ENCODE measurements around the gene FBXL16.

The FBXL16 gene

DNA sequence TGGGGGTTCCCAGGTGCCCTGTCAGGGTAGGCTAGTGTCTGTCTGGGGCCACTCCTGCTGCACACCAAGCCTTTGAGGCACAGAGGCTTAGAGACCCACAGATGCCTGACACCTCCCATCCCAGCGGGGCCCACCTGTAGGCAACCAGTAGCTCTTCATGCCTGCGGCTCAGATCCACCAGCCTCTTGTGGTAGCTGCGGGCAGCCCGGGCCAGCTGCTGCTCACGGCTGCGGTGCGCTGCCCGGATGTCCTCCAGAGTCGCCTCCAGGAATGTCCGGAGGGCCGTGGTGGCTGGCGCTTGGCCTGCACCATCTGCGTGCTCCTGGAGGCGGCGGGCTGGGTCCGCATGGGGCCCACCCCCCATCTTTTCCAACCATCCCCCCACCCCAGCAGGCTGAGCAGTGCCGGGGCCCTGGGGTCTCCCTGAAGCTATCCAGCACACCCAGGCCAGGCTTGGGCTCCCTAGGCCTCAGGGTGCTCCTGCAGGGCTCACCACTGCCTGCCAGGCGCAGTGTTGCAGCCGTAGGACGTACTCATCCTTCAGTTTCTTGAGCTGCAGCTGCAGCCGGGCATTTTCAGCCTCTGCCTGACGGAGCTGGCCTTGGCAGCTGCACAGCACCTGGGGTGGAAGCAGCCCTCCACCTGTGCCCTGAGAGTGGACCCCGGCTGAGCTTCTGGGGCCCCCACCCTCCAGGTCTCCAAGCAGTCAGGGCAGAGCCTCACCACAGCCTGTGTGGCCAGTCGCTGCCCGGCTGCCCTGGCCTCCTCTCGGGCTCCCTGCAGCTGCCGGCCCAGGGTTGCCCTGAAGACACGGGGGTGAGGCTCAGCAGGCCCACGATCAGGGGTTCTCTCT lies 18.8 kb upstream of the FBXL16 start:
- FAIRE-seq (no peak), DNase-seq (ENCODE audit: low spot score) (no peak)

DNA sequence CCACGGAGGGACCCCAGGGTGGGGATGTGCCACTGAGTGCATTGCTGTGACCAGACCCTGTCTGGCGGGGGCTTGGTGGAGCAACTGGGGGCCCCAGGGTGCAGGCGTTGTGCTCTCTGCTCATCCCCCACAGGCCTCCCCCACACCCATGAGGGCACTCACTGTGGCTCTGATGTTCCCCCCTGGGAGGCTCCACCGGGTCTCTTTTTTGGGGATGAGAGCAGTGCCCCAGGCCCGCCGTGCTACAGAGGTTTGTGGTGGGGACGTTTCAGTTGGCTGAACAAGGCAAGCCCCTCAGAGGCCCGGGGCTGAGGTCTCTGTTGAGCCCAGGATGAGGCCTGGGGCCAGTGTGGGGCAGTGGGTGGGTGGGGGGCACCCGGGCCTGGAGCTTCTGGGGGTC lies 18.1 kb upstream of the FBXL16 start:
- FAIRE-seq (no peak), DNase-seq (ENCODE audit: low spot score) (no peak)

DNA sequence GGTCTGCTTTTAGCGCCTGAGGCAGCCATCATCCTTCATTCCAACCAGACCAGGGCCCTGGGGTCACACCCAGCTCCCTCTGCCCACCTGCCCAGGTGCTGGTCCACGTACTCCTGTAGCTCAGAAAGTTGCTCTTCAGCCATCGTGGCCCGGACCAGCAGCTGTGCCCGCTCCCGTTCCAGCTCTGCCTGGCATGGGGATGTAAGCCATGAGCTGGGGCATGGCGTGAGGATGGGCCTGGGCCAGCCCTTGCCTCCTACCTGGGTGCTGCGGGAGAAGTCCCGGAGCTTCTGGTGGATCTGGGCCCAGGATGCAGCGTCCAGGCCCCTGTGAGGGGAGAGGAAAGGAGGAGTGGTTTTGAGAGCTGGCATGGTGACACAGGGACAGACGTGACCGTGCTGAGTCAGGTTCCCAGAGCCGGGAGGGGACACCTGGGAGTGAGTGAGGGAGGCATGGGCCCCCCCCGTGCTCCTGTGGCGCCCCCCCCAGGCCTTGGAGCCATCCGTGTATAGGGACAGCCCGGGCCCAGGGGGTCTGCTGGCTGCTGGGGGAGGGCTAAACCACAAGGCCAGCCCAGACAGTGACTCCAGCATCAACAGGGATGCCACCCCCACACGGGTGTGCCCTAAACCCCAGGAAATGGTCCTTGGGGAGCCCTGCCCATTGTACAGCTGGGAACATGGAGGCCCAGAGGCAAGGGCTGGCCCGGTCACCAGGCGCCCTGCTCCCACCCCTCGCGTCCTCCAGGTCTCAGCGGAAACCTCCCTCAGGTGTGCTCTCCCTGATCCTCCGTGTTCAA lies 17.4 kb upstream of the FBXL16 start:
- no peak for FAIRE-seq
- DNase-seq (ENCODE audit: low spot score), result no peak

DNA sequence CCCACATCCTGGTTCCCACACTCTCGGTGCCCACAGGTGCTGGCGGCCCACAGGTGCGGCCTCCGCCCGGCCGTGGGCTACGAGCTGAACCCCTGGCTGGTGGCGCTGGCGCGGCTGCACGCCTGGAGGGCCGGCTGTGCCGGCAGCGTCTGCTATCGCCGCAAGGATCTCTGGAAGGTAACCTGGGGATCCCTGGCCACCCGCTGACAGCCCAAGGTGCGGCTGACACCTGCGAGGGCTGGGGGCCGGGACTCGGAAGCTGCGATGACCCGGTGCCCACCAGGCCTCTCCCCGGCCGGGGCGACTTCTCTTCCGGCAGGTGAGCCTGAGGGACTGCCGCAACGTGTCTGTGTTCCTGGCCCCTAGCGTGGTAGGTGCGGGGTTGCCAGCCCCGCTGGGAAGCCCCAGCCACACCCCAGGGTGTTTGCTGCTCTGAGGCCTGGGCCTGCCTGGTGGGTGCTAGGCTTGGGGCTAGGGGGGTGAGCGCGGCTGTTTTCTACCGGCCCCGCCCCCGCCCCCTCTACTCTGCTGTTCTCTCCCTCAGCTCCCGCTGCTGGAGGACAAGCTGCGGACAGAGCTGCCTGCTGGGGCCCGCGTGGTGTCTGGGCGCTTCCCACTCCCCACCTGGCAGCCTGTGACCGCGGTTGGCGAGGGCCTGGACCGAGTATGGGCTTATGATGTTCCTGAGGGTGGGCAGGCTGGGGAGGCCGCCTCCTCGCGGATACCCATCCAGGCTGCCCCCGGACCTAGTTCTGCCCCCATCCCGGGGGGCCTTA lies 16.4 kb upstream of the FBXL16 start:
- DNase-seq (ENCODE audit: low spot score) (no peak), FAIRE-seq (peak; percentile 17)

DNA sequence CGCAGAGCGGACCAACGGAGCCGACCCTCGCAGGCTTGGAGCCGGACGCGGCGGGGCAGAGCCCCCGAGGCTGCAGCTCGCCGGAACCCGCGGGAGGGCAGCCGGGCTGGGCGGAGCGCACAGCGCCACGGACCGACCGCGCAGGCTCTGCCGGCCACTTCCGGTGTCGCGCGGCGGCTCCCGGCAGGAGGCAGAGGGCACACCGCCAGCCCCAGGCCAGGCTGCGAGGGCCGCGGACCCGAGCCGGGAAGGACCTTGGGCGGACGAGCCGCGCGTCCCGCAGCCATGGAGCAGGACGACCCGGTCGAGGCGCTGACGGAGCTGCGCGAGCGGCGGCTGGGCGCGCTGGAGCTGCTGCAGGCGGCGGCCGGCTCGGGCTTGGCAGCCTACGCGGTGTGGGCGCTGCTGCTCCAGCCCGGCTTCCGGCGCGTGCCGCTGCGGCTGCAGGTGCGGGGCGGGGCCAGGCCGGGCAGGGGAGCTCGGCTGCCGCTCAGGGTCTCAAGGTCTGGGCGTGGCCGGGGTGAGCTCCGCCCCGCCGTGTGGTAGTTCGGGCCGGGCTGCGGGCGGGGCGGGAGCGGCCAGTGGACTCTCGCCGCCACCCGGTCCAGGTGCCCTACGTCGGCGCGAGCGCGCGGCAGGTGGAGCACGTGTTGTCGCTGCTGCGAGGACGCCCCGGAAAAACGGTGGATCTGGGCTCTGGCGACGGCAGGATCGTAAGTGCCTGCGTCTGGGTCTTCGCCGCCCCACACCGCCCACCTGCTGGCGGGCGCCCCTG lies 15.6 kb upstream of the FBXL16 start, which contains the start of gene ANTKMT:
Gene ANTKMT, plus strand, starts transcription at position 157 of the 775 bp plus-strand sequence. Its CDS starts 129 bp downstream, at position 286.
- FAIRE-seq (peak; percentile 91), DNase-seq (ENCODE audit: low spot score) (peak; percentile 93)

DNA sequence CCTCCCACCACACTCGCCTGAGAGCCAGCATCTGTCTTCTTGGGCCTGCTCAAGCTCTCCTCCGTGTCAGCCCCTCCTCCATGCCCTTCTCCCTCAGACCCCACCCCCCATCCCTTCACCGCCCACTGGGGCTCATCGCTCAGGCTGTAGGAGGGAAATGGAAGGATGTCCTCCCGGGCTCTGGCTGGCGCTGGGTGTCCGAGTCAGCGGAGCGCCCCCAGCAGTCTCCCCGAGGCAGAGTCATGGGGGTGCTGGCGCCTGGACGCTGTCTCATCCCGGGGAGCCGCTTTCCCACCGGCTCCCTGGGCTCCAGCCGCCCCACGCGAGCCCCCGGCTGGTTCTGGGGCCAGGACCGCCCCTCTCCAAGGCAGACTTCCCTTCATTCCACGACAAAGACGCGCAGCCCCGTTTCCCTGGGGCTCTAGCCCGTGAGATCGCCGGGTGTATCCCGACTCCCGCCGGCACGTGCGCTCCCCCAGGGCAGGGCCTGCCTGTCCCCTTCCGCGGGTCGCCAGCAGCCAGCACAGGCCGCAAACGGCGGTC lies 14.9 kb upstream of the FBXL16 start:
- FAIRE-seq (no peak), DNase-seq (ENCODE audit: low spot score) (no peak)

DNA sequence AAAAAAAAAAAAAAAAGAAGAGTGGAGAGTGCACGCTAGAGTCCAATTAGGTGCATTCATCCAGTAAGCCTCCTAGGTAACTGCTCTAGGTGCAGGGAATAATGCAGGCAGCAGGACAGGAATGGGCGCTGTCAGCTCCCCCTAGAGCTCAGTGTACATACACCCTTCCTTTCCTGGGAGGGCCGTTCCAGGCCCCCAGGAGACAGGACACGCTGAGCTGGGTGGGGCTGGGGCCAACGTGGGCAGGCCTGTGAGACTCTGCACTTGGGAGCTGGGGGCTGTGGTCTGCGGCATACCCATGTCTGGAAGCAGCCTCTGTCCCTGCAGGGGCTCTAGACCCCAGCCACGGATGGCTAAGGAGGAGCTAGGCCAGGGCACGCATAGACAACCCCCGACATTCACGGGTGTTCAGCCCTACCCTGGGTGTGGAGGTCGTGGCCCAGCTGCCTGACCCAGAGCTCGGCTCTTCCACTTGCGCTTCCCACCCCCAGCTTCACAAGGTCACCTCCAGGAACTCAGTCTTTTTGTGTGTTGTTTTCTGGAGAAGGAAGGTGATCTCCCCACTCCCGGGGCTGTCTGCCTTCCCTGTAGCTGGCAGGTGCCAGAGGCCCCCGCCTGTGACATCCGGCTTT lies 14.3 kb upstream of the FBXL16 start:
- DNase-seq (ENCODE audit: low spot score), result no peak
- FAIRE-seq, result no peak

DNA sequence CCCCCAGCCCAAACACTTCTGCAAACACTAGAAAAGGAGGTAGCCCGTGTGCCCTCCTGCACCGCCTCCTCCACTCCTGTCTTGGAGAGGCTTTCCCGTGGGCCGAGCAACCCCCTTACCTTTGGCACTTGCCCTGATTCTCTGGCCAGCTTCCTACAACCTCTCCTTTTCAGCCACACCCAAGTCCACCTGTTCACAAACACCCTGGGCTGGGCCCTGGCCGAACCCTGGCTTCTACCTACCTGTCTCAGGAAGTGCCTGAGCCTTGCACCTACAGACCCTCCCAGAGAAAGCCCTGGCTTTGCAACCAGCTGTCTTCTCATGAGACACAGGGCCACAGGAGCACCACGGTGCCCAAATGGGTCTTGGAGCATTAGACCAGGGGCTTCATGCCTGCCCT lies 13.3 kb upstream of the FBXL16 start:
- DNase-seq (ENCODE audit: low spot score), result no peak
- no peak for FAIRE-seq

DNA sequence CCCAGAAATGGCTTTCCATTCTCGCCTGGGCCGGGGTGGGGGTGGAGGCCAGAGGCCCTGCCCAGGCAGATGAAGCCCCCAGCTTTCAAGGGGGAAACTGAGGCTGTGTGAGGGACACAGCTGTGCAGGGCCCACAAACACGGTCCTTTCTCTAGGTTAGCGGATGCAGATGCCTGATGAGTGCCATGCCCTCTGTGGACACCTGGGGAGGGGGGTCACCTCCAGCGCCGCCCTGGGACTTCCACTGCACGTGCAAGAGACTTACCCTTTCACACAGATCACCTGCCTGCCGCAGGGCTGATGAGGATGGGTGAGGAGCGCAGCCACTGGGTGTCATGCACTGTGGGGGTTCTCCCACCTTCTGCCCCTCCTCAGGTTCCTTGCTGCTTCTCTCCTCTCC lies 12.8 kb upstream of the FBXL16 start:
- no peak for DNase-seq (ENCODE audit: low spot score)
- no peak for FAIRE-seq

DNA sequence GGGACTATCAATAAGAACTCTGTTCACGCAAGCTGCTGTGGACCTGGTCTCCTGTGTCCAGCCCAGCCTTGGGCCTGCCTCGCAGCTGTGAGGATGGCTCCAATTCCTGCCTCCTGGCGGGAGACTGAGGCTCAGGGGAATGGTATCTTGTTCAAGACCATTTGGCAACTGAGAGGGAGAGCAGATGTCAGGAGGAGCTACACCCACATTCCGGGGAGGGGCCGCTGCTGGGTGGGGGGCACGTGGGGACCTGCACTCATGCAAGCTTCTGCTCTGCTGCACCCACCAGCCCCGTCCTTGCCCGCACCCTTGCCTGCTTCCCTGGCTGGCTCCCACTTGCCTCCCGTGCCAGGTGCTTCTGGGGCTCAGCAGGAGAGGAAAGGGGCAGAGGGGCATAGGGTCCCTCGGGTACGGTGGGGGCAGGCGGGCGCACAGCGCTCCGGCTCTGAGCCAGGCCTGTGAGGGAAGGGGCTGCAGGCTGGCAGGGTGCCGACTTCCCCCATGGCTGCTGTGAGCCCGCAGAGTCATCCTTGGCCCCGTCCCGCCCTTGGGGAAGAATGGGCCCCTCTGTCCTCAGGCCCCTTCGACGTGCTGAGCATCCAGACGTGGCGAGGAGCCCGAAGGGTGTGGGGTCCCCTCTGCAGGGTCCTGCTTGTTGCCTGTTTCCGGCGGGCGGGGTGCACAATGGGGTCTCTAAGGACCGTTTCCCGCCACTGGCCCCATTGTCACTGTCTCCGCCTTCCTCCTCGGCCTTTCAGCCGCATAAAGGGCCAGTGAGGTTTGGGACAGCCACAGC lies 12.0 kb upstream of the FBXL16 start:
- no peak for FAIRE-seq

DNA sequence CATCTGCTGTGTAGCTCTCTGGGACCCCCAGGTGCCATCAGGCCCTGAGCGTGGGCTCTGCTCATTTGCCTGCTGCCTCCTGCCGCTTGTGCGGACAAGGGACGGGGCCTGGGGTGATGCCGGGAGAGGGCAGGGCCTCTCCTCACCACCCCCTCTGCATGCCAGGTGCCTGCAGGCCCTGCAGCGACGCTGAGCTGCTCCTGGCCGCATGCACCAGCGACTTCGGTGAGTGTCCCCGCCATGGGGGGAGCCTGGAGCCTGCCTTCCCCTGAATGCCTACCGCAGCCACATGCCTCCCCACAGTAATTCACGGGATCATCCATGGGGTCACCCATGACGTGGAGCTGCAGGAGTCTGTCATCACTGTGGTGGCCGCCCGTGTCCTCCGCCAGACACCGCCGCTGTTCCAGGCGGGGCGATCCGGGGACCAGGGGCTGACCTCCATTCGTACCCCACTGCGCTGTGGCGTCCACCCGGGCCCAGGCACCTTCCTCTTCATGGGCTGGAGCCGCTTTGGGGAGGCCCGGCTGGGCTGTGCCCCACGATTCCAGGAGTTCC lies 11.2 kb upstream of the FBXL16 start:
- no peak for DNase-seq (ENCODE audit: low spot score)
- no peak for FAIRE-seq

More for the DNA sequence above, 12.0 kb upstream of the FBXL16 start:
- no peak for DNase-seq (ENCODE audit: low spot score)

DNA sequence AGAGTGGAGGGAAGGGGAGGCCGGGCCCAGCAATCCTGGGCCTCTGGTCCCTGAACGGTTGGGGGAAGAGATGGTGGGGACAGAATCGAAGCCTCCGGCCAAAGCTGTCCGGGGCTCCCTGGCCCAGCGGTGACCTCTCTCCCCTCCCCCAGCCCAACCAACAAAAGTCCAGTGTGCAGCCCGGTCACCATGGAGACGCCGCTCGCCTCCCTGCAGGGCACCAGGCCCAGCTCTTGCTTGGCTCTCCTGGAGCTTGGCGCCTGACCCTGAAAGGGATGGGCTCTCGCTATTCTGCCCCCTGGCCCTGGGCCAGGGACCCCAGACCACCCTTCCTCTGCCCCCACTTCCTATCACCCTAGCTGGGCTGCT lies 10.6 kb upstream of the FBXL16 start:
- FAIRE-seq (no peak), DNase-seq (ENCODE audit: low spot score) (no peak)

DNA sequence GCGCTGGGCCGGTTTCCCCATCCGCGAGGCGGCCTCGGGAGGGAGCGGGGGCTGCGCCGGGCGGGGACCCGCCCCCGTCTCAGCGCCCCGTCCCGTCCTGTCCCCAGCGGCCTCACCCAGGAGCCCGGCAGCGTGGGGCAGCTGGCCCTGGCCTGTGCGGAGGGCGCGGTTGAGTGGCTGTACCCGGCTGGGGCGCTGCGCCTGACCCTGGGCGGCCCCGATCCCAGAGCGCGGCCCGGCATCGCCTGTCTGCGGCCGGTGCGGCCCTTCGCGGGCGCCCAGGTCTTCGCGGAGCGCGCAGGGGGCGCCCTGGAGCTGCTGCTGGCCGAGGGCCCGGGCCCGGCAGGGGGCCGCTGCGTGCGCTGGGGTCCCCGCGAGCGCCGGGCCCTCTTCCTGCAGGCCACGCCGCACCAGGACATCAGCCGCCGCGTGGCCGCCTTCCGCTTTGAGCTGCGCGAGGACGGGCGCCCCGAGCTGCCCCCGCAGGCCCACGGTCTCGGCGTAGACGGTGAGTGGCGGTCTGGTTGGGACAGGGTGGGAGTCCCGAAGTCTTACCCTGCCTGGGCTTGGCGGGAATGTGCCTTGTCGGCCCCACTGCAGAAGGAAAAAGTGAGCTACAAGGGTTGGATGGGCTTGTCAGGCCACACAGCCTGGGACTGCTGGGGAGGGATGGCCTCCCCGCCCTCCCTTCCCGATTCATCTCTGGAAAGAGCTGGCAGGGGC lies 10.0 kb upstream of the FBXL16 start:
- FAIRE-seq, result no peak
- no peak for DNase-seq (ENCODE audit: low spot score)

DNA sequence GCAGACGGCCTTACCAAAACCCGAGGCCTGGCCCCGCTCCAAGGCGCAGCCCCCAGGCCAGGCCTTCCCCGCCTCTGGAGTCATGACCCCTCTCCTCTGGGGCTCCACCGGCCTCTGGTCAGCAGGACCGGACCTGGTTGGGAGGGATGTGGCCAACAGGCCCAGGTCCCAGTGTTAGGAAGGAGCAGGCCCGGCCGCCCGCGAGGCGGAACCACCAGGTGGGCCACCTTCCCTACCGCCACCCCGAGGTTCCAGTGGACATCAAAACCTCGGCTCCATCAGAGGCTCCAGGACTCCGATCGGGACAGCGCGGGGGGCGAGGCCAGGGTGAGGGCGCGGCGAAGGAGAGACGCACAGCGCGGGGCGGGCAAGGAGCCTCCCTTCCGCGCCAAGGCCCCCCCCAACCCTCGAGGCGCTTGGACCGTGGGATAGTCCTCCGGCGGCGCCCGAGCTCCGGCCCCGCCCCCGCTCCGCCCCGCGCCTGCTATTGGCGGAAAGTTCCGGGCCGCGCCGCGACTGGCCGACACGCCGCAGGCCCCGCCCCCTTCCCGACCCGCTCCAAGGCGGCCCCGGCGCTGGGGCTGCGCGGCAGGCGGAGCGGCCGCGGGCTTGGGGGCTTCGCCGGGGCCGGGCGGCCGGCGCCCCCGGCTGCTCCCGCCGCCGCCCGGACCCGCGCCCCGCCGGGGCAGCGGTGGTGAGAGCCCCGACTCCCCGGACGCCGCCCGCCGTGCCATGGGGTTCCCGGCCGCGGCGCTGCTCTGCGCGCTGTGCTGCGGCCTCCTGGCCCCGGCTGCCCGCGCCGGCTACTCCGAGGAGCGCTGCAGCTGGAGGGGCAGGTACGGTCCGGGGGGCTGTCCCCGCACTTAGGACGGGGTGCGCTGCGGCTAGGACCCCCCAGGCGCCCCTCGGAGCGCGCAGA lies 9.2 kb upstream of the FBXL16 start, which contains the start of gene METRN:
Gene METRN, plus strand, starts transcription at position 561 of the 919 bp plus-strand sequence. Its CDS starts 172 bp downstream, at position 733.
- FAIRE-seq (peak; percentile 42), DNase-seq (ENCODE audit: low spot score) (peak; percentile 94)

DNA sequence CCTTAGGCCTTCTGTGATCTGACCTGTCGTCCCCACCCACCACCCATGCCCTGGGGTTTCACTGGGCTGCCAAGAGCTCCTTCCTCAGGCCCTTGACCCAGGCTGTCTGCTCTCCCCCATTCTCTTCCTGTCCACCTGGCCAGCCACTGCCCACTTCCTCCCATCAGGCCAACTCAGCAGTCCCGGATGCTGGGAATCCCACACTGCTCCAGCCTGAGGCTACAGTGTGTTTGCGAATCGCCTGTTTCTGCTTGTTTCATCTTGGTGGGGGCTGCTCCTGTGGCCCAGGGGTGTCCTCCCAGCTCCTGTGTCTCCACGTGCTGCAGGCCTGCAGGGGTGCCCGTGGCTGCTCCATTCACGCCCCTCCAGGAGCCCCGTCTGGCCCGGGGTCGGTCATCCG lies 8.5 kb upstream of the FBXL16 start:
- no peak for FAIRE-seq
- DNase-seq (ENCODE audit: low spot score), result no peak

DNA sequence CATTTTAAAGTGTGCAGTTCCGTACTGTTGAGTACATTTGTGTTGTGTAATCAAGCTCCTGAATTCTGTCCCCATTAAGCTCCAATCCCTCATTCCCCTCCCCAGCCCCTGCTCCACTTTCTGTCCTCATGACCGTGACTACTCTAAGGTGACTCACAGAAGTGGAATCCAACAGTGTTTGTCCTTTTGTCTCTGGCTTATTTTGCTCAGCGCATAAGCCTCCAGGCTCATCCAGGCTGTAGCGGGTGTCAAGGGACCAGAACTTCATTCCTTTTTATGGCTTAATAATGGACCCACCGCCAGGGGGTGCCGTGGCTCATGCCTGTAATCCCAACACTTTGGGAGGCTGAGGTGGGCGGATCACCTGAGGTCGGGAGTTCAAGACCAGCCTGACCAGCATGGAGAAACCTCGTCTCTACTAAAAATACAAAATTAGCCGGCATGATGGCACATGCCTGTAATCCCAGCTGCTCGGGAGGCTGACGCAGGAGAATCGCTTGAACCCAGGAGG lies 7.2 kb upstream of the FBXL16 start:
- FAIRE-seq (peak; percentile 93), DNase-seq (ENCODE audit: low spot score) (peak; percentile 81)
